T47D (cell line): ENCODE measurements around the gene DOCK2.
"Not testable (repeated sequence)": the region's sequence is repeated elsewhere in the genome, so short reads cannot be mapped to it uniquely, and the experiment has no call there.

ENCODE experiments used
- DNase-seq, 2 experiments: peaks; one replicate each; pipeline versions ENCODE4 v3.0.0 to v3.0.0-alpha.2; 2011 to 2012; ENCODE audit warnings: low read depth in 1 of 2, low spot score in 1 of 2
- JUND ChIP-seq: IDR thresholded peaks from 2 replicates; pipeline ENCODE4 v1.6.1; 2012; ENCODE audit warnings: low read depth
- in situ Hi-C: cut with HindIII; loops from 2 replicates; pipeline ENCODE4 v1.10.0; 2016; ENCODE audit warnings: low sequenced_read_pairs, low pct_unique_long_range_greater_than_20kb

Gene DOCK2

GRCh38 chr5:169637085-169637548 is at the start of gene DOCK2:
DOCK2 (plus strand) TSS chr5:169637275; CDS start chr5:169637327, 52 bp downstream.
- no peak for DNase-seq
- no peak for TF ChIP-seq JUND
- in situ Hi-C loops = no loop called here

- no peak for TF ChIP-seq JUND
- in situ Hi-C loops = no loop called here
- DNase-seq = no peak
These were observed 46.5 kb upstream of the DOCK2 start for GRCh38 chr5:169590602-169591001.

- TF ChIP-seq JUND = no peak
- in situ Hi-C loops = no loop called here
- no peak for DNase-seq
These were observed 45.4 kb upstream of the DOCK2 start for GRCh38 chr5:169591636-169592035.

- no peak for DNase-seq
- in situ Hi-C loops = no loop called here
- TF ChIP-seq JUND = no peak
These were observed 44.0 kb upstream of the DOCK2 start for GRCh38 chr5:169592937-169593650.

GRCh38 chr5:169595172-169595820 is 41.8 kb upstream of the DOCK2 start:
- TF ChIP-seq JUND = no peak
- in situ Hi-C loops = no loop called here
- DNase-seq = no peak

- in situ Hi-C loops = no loop called here
- no peak for TF ChIP-seq JUND
- no peak for DNase-seq
These were observed 37.6 kb upstream of the DOCK2 start for GRCh38 chr5:169599451-169599850.

- no peak for TF ChIP-seq JUND
- DNase-seq = no peak
- in situ Hi-C loops = no loop called here
These were observed 34.5 kb upstream of the DOCK2 start for GRCh38 chr5:169602535-169602934.

GRCh38 chr5:169606279-169606678 is 30.8 kb upstream of the DOCK2 start:
- in situ Hi-C loops = no loop called here
- TF ChIP-seq JUND = no peak
- DNase-seq = no peak

- in situ Hi-C loops = no loop called here
- no peak for TF ChIP-seq JUND
- no peak for DNase-seq
These were observed 29.2 kb upstream of the DOCK2 start for GRCh38 chr5:169607882-169608281.

- no peak for DNase-seq
- TF ChIP-seq JUND = no peak
- in situ Hi-C loops = no loop called here
These were observed 27.4 kb upstream of the DOCK2 start for GRCh38 chr5:169609716-169610115.

- TF ChIP-seq JUND = no peak
- in situ Hi-C loops = no loop called here
- no peak for DNase-seq
These were observed 26.5 kb upstream of the DOCK2 start for GRCh38 chr5:169610606-169611005.

GRCh38 chr5:169615561-169615960 is 21.5 kb upstream of the DOCK2 start:
- DNase-seq = no peak
- in situ Hi-C loops = no loop called here

GRCh38 chr5:169624307-169624706 is 12.8 kb upstream of the DOCK2 start:
- not testable (repeated sequence) for DNase-seq

More at GRCh38 chr5:169615561-169615960, 21.5 kb upstream of the DOCK2 start:
- TF ChIP-seq JUND = no peak

More at GRCh38 chr5:169624307-169624706, 12.8 kb upstream of the DOCK2 start:
- in situ Hi-C loops = not testable (repeated sequence)
